Stimulated activated CD8-positive, alpha-beta memory T cell treated with anti-CD3 and anti-CD28 coated beads, Interleukin-7, amount 100 ng/mL, for 48 hours (primary cell): ENCODE measurements around the gene IGF2R.
"Not testable (repeated sequence)": the region's sequence is repeated elsewhere in the genome, so short reads cannot be mapped to it uniquely, and the experiment has no call there.

Experiments used
- DNase-seq, 2 donors: peaks; one replicate each; pipeline ENCODE4 v3.0.0-alpha.2; 2020; ENCODE audit warnings: low read depth in 1 of 2; ENCODE audit errors: extremely low read depth in 1 of 2

IGF2R gene

DNA sequence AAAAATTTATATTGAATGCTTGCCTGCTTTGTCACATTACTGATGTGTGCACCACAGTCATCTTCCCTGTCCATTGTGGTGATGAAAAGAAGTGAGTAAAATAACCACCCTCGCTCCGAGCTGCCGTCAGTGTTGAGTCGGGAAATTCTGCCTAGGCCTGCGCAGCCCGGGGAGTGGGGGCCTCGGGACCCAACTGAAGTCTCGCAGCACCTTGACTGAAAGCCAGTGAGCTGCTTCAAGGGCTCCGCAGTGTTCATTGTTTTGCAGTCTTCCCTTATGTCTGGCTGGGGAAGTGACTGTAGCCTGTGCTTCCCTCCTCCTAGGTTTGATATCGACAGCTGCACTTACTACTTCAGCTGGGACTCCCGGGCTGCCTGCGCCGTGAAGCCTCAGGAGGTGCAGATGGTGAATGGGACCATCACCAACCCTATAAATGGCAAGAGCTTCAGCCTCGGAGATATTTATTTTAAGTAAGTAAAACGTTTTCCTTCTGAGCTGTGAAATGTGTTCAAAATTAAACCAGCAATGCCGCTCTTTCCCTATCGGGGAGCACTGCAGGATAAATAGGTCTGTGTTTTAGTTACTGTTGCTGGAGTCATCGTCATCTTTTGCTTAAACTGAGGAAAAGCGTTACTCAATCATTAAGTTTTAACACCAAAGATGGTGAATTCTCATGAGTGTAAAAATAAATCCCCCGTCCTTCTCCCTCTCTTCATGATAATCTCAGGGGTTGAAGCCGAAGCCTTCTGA, 120.1 kb downstream of the IGF2R start:
- no peak for DNase-seq

DNA sequence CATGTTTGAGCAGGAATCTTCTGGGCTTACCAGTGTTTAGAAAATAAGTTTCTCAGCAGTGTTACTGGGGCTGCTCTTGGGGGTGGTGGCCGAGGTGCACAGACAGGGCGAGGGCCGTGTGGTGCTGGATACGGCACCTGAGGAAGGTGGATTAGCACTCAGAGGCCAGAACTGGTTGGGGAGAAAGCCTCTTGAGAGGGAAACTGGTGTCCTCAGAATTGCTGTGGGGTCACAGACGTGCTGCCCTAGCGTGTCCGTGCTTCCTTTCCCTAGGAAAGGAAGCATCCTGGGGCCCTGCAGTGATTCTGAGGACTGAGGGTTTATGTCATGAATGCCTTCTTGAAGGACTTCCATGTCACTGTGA, 120.6 kb downstream of the IGF2R start:
- no peak for DNase-seq

DNA sequence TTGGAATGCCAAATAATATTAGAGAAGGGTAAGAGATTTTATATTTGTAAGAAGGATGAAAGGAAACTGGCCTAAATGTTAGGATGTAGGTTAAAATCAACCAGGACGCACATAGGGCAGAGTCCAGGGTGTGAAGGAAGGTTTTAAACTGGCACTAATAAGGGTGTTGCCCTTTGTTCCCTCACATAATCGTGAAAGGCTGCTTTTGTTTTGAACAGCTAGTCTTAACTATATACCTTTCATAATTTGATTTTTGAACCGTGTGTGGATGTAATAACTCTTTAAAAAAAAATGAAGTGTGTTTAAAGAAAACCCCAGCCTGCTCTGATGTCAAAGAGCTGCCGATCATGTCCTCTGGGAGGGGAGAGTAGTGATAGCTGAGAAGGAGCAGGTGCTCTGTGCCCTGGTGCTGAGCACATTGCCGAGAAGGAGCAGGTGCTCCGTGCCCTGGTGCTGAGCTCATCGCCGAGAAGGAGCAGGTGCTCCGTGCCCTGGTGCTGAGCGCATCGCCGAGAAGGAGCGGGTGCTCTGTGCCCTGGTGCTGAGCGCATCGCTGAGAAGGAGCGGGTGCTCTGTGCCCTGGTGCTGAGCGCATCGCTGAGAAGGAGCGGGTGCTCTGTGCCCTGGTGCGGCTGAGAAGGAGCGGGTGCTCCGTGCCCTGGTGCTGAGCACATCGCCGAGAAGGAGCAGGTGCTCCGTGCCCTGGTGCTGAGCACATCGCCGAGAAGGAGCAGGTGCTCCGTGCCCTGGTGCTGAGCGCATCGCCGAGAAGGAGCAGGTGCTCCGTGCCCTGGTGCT, 121.8 kb downstream of the IGF2R start:
- DNase-seq: not testable (repeated sequence)

DNA sequence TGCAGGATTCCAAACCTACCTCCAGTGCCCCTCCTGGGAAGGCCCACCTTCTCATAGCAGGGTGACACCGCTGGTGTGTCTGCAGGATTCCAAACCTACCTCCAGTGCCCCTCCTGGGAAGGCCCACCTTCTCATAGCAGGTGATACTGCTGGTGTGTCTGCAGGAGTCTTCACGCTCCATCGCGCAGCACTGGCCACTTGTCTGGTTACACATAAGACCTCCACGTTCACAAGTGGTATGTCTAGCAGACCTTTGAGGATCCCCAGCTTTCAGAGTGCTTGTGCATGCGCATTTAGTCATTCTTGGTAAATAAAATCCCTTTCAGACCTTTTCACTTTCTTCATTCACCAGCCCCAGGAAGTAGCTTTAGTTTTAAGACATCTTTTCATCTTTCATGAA, 123.3 kb downstream of the IGF2R start:
- DNase-seq: not testable (repeated sequence)

DNA sequence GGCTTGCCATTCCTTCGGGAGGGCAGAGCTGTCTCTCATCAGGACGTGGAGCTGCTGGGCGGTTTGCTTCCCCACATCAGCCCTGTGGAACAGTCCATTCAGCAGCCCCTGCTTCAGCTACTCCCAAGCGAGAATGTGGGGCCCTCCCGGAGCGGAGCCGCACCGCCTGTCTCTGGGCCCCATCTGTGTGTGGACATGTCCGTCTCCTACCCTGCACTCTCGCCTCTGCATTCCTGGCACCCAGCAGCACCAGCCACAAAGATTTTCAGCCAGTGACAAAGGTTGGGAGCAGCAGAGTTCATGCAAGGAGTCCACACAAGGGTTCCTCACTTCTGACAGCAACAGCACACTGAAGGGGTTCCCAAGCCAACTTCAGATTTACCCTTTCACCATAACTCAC, 123.7 kb downstream of the IGF2R start:
- DNase-seq: no peak

DNA sequence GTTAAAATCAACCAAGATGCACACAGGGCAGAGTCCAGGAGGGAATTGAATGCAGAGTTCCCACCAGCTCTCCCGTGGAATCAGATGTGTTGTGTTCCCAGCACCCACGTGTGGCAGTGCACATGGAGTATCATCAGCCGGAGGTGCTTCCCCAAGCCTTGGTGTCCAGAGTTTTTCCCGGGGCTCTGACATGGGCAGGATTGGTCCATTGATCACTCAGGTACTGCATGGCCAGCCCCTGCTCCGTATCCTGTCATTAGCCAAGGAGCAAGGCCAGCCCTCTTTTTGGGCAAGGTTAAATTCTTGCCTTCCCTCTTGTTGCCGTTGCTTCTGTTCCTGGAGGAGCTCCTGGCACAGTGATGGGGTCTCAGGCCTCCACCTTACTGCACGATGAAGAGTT, 124.2 kb downstream of the IGF2R start:
- DNase-seq: no peak

DNA sequence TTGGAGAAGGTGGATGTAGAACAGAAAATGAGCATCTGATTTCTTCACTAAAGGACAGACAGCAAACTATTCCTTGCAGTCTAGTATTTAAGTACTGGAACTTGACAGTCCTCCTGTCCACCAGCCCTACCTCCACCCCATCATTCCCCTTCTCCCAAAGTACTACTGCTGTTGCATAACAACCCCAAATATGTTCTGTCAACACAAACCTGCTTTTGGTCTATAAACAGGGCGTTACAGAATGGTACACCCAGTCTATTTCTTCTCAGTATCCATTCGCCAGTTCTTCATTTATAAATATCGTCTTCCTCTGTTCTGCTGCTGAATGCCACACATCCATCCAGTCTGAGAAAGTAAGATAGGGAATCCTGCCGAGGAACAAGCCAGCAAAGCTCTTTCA, 125.1 kb downstream of the IGF2R start:
- no peak for DNase-seq

DNA sequence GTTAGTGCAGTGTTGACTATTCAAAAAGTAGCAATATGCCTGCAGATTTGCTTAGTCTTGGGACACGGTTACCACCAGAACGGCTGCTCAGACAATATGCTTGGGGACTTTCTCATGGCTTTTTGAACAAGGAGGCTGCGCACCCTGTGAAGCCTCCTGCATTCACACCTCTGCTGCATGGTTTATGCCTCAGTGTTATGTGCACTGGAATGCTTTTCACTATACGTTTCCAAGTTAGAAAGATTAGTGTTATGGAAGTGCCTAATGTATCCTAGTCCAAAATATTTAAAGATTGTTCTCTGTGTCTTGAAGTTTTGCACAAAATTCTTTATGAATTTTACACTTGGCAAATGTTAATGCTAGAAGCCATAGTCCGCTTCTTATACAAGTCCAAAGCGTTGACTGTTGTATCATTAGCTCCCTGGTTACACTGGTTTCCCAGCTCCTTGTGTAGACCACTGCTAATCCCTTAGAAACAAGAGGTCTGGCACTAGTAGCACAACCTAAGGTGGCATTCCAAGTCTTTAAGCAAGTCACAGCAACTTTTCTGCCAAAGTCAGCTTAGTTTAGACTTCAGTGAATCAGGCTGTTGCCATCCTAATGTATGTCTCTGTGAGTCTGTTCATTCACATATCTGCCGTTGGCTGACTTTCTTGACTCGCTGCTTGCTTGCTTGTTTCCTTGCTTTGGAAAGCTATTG, 126.4 kb downstream of the IGF2R start:
- DNase-seq: no peak

DNA sequence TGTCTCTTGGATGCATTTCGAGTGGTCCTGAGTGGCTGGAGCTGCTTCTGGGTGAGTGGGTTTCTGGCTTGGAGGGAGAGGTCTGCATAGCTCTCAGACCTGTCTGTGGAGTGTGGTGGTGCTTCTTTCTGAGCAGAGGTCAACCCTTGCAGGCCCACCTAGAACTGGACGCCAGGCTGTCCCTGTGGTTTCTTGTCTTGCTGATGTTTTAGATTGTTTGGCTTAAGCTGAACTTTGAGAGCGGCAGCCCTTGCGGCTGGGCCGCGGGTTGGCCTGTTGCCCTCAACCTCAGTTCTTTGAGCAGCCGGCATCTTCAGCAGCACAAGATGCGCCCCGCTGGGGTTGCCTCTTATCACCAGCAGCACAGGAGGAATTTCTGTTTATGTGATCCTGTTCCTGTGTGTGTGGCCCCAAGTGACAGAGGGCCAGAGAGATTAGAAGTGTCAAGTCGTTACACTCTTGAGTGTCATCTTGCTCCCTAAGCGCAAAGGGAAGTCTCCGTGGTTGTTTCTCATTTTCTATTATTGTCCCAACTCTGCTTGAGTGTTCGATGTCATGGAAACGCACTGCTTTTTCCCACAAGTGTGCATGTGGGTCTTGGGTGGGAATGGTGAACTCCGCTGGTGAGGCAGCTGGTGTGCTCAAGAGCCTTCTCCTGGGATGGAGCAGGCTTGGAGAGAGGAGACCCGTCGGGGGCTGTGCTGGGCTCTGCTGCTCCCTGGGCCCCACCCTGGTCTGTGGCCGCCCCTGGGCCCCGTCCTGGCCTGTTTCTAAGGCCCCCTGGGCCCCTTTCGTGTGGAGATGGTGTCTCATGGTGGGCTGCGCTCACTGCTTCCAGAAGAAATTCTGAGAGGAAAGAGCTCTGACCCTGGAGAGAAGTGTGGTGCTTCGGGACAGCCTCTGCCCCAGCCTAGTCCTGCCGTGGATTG, 132.7 kb downstream of the IGF2R start:
- DNase-seq: no peak

DNA sequence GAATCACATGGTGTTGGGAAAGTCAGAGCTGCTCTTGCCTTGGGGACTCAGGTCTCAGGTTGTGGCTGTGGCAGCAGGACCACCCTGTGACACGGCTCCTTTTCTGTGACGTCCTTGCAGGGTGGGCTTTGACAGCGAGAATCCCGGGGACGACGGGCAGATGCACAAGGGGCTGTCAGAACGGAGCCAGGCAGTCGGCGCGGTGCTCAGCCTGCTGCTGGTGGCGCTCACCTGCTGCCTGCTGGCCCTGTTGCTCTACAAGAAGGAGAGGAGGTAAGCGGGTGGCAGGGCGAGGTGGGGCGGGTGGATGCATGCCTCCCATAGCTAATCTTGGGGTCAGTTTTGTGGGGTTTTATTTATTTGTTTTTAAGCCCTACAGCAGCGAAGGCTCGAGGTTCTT, 133.5 kb downstream of the IGF2R start:
- DNase-seq: no peak

DNA sequence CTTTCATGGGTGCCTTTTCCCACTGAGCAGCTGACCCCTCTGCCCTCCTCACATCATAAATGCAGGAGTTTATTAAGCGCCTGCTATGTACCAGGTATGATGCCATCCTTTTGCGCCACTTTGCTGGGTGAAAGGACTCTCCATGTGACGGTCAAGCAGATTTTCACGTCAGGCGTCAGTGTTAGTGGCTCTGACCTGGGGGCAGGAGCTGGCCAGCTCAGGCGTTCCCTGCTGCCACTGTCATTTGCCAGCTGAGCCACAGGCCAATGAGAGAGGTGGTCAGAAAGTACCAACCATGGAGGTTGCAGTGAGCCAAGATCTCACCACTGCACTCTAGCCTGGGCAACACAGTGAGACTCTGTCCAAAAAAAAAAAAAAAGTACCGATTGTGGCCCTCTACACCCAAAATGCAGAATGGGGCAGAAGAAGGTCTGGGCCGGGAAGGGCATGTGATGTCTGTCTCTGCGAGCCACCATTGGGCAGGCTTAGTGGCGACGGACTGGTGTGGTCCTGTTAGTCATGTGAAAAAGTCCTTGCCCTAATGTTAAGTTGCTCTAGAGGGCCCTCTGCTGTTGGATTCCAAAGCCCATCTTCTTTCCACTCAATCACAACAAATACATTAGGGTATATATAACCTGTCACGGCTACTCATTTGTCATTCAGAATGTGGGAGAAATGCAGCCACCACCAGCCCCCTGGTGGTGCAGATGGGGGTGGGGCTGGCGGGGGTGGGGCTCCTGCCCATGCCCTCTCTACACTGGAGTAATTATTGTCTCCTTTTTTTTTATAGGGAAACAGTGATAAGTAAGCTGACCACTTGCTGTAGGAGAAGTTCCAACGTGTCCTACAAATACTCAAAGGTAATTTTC, 134.3 kb downstream of the IGF2R start:
- no peak for DNase-seq

DNA sequence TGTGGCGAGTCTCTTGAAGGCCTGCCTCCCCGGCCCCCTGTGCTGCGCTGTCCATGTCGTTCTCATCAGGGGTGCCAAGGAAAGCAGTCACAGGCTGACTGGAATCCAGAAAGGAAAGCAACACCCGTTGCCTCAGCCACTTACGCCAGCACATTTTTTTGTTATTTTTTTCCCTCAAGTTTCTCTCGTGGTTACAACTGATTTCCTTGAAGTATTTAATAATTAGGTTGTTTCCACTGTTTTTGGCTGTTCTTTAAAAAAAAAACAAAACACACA, 134.9 kb downstream of the IGF2R start:
- no peak for DNase-seq

DNA sequence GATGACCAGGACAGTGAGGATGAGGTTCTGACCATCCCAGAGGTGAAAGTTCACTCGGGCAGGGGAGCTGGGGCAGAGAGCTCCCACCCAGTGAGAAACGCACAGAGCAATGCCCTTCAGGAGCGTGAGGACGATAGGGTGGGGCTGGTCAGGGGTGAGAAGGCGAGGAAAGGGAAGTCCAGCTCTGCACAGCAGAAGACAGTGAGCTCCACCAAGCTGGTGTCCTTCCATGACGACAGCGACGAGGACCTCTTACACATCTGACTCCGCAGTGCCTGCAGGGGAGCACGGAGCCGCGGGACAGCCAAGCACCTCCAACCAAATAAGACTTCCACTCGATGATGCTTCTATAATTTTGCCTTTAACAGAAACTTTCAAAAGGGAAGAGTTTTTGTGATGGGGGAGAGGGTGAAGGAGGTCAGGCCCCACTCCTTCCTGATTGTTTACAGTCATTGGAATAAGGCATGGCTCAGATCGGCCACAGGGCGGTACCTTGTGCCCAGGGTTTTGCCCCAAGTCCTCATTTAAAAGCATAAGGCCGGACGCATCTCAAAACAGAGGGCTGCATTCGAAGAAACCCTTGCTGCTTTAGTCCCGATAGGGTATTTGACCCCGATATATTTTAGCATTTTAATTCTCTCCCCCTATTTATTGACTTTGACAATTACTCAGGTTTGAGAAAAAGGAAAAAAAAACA, 136.1 kb downstream of the IGF2R start:
- no peak for DNase-seq

DNA sequence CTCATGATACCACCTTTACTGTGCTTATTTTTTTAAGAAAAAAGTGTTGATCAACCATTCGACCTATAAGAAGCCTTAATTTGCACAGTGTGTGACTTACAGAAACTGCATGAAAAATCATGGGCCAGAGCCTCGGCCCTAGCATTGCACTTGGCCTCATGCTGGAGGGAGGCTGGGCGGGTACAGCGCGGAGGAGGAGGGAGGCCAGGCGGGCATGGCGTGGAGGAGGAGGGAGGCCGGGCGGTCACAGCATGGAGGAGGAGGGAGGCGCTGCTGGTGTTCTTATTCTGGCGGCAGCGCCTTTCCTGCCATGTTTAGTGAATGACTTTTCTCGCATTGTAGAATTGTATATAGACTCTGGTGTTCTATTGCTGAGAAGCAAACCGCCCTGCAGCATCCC, 137.1 kb downstream of the IGF2R start:
- no peak for DNase-seq

DNA sequence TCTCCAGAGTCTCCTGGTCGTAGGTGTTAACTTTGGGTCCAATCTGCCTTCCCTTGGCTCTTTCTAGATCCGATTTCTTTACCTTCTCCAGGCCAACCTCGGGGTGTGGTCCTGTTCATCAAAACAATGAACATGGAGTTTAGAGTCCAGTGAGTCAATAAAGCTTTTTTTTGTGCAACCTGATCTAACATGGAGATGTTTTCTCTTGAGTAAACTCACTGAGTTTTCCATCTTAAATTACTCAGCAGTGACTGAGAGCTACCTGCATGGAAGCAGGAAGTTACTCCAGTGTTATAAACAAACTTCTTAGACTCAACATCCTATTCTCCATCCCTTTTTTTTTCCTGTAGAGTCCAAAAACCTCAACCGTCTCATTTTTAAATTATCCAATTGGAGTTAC, 137.8 kb downstream of the IGF2R start:
- DNase-seq: no peak

DNA sequence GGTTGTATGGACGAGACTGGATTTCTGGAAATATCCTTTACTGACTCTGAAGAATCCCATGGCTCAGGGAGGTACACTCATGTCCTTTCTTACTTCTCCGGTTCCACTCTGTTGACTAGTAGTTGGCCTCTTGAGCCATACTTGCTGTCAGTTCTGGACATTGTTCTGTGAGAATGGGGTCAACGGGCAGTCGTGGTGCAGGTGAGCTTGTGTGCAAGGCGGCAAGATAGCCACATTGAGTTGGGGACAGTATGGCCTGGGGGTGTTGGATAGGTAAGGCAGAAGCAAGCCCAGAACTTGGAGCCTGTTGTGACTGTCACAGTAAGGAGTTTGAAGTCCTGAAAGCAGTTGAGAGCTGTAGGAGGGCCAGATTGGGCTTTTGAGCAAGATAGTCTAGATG, 139.2 kb downstream of the IGF2R start:
- DNase-seq: no peak

DNA sequence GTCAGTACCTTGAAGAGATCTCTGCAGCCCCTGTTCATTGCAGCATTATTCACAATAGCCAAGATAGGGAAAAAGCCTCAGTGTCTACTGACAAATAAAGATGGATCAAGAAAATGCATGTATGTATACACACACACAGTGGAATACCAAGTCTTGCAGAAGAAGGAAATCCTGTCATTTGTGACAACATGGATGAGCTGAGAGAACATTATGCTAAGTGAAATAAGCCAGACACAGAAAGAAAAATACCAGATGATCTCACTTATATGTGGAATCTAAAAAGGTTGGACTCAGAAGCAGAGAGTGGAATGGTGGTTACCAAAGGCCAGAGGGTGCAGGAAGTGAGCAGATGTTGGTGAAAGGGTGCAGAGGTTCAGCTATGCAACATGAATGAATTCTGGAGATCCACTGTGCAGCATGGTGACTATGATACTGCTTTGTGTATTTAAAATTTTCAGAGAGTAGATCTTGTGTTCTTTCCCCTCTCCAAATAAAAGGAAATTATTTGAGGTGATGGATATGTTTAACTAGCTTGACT, 141.8 kb downstream of the IGF2R start:
- no peak for DNase-seq

DNA sequence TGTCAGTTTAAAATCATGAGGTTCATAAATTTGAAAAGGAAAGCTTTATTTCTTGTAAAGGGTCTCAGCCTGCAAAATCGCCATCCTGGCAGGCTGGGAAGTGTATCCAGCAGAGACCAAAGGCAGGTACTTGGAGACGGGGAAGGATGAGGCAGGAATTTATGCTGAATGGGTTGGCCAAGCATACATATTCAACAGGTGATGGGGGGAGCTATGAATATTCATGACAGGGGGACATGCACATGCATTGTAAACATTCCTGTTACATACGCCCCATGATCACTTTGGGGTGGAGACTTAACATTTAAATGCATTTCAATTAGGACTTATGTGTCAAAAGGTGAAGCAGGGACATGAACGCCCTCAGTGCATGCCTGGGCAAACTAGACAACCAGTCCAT, 142.9 kb downstream of the IGF2R start:
- no peak for DNase-seq

DNA sequence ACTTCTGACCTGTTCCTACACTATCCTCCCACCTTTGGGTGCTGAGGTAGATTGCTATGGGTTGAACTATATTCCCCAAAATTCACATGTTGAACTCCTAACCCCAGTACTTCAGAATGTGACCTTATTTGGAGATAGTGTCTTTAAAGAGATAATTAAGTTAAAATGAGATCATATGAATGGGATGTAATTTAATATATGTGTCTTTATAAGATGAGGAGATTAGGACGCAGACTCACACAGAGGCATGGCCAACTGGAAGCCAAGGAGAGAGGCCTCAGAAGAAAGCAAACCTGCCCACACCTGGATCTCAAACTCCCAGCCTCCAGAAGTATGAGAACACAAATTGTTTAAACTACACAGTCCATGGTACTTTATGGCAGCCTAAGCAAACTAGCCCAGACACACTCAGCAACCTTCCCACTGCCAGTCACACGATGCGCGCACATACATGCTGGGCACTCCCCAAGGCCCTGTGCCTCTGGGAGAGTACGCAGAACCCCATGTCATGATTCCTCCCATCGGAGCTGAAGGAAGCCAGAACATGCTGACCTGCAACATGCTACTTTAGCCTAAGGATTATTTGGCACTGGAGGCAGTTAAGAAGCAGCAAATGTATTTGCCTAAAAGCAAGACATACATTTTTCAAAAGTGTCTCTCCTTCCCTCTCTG, 143.9 kb downstream of the IGF2R start:
- DNase-seq: no peak
